ENCODE data around the gene CDC14B. TPM values are rescaled to one million over a fixed set of nuclear protein-coding genes. Genes with fewer than 3 reads are reported as not detected.
A peak's percentile ranks its signal among the peaks of the same experiment; 100 is the strongest.

CDC14B gene
- total and polyA plus RNA-seq, 4 donors = 2.9 to 29.8 (median 8.0) TPM

GRCh38 chr9:96567203-96567700 is 52.4 kb downstream of the CDC14B start:
- Histone ChIP-seq H3K4me3 (peak overlapping the region; percentile 68), H3K36me3 (ENCODE audit: control insufficient read depth in 4 of 4, insufficient read depth in 4 of 4, low read length in 4 of 4) (no peaks in the 10 kb centered on the region), H3K4me1 (ENCODE audit: control insufficient read depth in 5 of 5, insufficient read depth in 5 of 5, low read length in 5 of 5) (peaks cover 0 to 19% (median 0%) of the 10 kb centered on the region in 5 donors), H3K27me3 (ENCODE audit: control insufficient read depth in 3 of 3, insufficient read depth in 3 of 3, low read length in 2 of 3) (no peaks in the 10 kb centered on the region), H3K27ac (ENCODE audit: low read depth in 1 of 2, low read length in 1 of 2) (peak overlapping the region; percentile 42 to 97), H3K9me3 (ENCODE audit: control insufficient read depth in 4 of 4, insufficient read depth in 3 of 4, low read length in 3 of 4) (no peaks in the 10 kb centered on the region), H3K9ac (ENCODE audit: insufficient read depth in 1 of 2, low read length in 2 of 2) (peak overlapping the region in 1 of 2 donors; percentile 53)
- ATAC-seq (ENCODE audit: insufficient read depth, low FRiP score) (peak; percentile 35), DNase-seq (peak in 2 of 3 donors; percentile 46 to 53)
- WGBS, 2 donors = 7% methylated on average over 20 of the region's 20 CpGs
- no peak for TF ChIP-seq CTCF (IDR thresholded peaks at IDR 0.05; ENCODE audit: control extremely low read depth, extremely low read depth)

DNA sequence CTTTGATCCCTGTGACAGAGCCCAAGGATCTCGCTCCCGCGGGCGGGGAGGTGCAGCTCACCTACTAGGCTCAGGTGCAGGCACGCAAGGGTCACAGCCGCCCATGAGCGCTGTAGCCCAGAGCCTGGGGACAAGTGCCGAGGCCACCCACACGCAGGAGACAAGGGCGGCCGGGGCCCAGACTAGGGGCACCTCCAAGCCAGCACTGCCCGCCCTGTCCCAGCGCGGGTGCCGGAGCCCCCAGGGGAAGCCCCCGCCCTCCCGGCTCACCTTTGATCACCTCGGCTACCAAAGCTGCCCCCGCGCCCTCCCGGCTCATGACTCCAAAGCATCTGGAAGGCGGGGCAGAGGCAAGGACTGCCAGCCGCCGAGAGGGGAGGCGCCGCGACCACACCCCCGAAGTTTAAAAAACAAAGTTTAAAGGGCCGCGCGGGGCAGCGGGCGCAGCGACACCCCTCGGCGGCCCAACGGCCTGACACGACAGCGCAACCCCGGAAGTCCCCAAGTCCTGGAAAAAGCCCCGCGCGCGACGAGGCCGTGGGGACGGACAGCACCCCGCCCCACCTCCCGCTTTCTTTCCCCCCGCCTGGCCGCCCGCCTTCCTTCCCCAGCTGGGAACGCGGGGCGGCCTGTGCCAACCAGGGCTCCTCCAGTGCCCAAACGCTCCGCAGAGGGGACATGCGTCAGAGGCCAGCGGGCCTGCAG is 53.0 kb downstream of the CDC14B start:
- peak; percentile 26 for TF ChIP-seq CTCF (IDR thresholded peaks at IDR 0.05; ENCODE audit: control extremely low read depth, extremely low read depth)
- ATAC-seq (ENCODE audit: insufficient read depth, low FRiP score) = peak; percentile 81
- Histone ChIP-seq H3K4me1 (ENCODE audit: control insufficient read depth in 5 of 5, insufficient read depth in 5 of 5, low read length in 5 of 5) (peaks cover 0 to 19% (median 0%) of the 10 kb centered on the region in 5 donors), H3K9ac (ENCODE audit: insufficient read depth in 1 of 2, low read length in 2 of 2) (peak overlapping the region in 1 of 2 donors; percentile 83), H3K27ac (ENCODE audit: low read depth in 1 of 2, low read length in 1 of 2) (peak overlapping the region; percentile 42 to 97), H3K27me3 (ENCODE audit: control insufficient read depth in 3 of 3, insufficient read depth in 3 of 3, low read length in 2 of 3) (no peaks in the 10 kb centered on the region), H3K36me3 (ENCODE audit: control insufficient read depth in 4 of 4, insufficient read depth in 4 of 4, low read length in 4 of 4) (peaks cover 0 to 3% (median 2%) of the 10 kb centered on the region in 4 donors), H3K9me3 (ENCODE audit: control insufficient read depth in 4 of 4, insufficient read depth in 3 of 4, low read length in 3 of 4) (no peaks in the 10 kb centered on the region), H3K4me3 (peak overlapping the region; percentile 68)
- DNase-seq = peak; percentile 72 to 80 (median 76)
- 0 to 1% methylated on average over 56 to 59 of the region's 59 CpGs for WGBS, 2 donors

DNA sequence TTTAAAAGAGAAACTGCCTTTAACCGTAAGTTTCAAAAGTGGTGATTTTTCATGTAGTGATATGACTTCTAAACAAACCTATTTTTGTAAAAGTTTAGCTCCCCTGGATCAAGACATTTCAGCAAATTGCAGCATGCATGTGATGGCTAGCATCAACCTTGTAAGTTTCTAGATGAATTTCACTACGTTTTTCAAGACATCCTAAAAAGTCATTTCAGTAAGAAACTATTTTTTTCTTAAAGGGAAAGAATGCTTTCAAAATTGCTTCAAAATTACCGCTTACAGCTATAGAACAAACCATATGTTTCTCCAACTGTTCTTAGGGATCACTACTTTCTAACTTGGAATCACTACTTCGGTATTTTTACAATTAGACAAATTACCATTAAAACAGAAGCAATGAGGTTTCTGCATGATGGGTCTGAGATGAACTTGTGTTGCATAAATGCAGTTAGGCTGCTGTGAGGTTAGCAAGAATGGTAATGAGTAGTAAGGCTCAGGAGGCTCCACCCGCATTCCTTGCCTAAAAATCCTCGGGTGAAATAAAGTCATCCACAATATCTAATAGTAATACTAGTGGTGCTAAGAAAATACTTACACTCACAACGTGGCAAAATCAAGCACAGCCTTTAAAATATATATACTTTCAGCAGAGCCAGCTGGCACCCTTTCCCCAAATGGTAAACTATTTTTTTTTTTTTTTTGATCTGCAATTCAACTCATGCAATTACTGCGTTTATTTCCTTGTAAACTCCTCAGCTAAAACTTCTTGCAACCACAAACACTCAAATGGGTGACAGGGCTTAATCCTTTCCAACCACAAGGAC is 53.8 kb downstream of the CDC14B start:
- Histone ChIP-seq H3K36me3 (ENCODE audit: control insufficient read depth in 4 of 4, insufficient read depth in 4 of 4, low read length in 4 of 4) (peaks cover 0 to 3% (median 2%) of the 10 kb centered on the region in 4 donors), H3K4me1 (ENCODE audit: control insufficient read depth in 5 of 5, insufficient read depth in 5 of 5, low read length in 5 of 5) (peaks cover 0 to 19% (median 0%) of the 10 kb centered on the region in 5 donors), H3K27me3 (ENCODE audit: control insufficient read depth in 3 of 3, insufficient read depth in 3 of 3, low read length in 2 of 3) (no peaks in the 10 kb centered on the region), H3K9ac (ENCODE audit: insufficient read depth in 1 of 2, low read length in 2 of 2) (peak overlapping the region in 1 of 2 donors; percentile 83), H3K9me3 (ENCODE audit: control insufficient read depth in 4 of 4, insufficient read depth in 3 of 4, low read length in 3 of 4) (no peaks in the 10 kb centered on the region), H3K4me3 (peak overlapping the region; percentile 68), H3K27ac (ENCODE audit: low read depth in 1 of 2, low read length in 1 of 2) (peak overlapping the region; percentile 42 to 97)
- ATAC-seq (ENCODE audit: insufficient read depth, low FRiP score) (peak; percentile 4), DNase-seq (peak in 2 of 3 donors; percentile 53 to 55)
- WGBS, 2 donors = 20 to 28% methylated on average over 8 of the region's 8 CpGs
- TF ChIP-seq CTCF (IDR thresholded peaks at IDR 0.05; ENCODE audit: control extremely low read depth, extremely low read depth) = no peak
